ENCODE data around the gene NRM.
"Not testable (repeated sequence)": the region's sequence is repeated elsewhere in the genome, so short reads cannot be mapped to it uniquely, and the experiment has no call there.

NRM gene, protein sequence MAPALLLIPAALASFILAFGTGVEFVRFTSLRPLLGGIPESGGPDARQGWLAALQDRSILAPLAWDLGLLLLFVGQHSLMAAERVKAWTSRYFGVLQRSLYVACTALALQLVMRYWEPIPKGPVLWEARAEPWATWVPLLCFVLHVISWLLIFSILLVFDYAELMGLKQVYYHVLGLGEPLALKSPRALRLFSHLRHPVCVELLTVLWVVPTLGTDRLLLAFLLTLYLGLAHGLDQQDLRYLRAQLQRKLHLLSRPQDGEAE
- total RNA-seq, result 3.2 to 5.4 (median 5.1) reads per million in 4 experiments

DNA sequence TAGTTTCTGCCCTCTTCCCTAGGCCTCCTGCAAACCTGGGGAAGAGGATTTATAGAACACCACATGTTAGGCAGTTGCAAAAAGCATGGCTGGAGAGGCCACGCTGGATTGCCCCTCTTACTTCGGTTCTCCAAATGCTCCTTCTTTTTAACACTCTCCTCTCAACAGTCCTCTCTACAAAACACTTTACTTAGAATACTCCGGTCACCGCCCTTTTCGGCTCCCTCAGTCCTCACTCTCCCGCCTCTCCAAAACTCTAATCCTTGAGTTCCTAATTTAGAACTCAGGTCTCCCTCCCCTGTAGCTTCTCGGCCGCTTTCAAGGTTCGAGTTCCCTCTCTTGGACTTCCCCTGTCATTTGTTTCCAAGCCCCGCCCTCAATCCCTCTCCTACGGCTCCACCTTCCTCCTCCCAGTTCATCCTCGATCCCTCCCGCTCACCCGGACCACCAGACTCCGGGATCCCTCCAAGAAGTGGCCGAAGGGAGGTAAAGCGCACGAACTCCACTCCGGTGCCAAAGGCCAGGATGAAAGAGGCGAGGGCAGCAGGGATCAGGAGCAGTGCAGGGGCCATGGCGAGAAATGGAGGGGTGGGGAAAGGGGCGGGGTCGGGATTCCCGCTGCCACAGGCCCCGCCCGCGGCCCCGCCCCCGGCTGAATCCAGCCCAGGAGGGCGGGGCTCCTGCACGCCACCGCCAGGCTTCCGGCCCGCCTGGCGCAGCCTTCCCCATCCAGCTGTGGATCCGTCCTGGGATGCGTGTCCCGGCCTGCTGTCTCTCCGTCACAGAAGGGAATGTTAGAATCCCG lies at the start of gene NRM:
Gene NRM (minus strand): TSS at position 582 of the 805 bp plus-strand sequence. CDS start 10 bp downstream, at position 572.
- DNase-seq, result peak; percentile 70

DNA sequence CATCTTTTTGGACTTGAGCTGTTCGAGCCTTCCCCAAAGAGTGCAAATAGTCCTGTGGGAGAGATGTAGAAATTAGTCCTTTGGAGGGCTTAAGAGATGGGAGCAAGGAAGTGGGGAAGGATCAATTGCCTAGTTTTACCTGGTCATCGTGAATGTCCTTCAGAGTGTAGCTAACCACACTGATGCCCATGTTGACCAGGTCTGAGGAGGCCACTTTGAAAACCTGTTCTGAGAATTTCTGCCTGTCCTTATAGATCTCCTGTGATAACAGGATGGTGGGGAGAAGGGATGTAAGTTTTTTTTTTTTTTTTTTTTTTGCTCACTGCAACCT lies 49.7 kb upstream of the NRM start:
- DNase-seq, result no peak

DNA sequence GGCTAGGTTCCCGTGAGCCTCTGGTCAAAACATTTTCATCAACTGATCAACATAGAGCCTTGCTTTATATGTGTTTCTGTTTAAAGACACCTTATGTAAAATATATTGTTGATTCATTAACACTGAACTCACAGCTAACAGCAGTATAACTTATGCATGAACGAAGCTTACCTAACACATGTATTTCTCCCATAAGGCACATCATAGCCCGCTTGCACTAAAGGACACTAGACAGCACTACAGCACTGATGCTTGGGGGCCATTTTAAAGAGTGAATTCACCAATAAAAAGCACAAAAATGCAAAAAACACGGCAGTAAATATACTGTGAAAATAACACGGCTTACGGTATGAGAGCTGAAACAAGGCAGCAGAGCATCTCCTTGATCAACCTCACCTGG lies 47.7 kb upstream of the NRM start:
- DNase-seq, result no peak

GRCh38 chr6:30735668-30736314 lies 45.0 kb upstream of the NRM start:
- no peak for DNase-seq

DNA sequence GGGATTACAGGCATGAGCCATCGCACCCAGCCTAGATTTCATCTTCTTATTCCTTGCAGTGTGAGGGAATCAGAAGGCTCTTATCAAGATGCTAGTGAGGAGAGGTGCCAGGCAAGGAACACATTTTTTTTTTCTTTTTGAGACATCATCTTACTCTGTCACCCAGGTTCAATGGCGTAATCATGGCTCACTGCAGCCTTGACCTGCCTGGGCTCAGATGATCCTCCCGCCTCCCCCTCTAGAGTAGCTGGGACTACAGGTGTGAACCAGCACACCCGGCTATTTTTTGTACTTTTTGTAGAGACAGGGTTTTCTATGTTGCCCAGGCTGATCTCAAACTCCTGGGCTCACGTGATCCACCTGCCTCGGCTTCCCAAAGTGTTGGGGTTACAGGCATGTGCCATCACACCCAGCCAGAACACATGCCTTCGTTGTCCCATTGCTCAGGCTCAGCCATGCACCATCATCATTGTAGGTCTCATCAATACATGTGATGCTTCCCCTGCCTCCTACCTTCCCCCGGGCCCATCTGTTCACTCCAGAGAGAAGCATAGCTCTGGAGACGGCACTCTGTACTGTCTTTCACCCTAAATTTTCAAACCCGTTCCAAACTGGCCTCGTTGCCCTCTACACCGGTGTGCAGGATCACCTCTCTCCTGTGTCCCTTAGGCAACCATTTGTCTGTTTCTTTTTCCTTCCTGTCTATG lies 41.6 kb upstream of the NRM start:
- DNase-seq, result no peak

GRCh38 chr6:30730601-30731435 lies 40.0 kb upstream of the NRM start:
- DNase-seq, result peak; percentile 65

DNA sequence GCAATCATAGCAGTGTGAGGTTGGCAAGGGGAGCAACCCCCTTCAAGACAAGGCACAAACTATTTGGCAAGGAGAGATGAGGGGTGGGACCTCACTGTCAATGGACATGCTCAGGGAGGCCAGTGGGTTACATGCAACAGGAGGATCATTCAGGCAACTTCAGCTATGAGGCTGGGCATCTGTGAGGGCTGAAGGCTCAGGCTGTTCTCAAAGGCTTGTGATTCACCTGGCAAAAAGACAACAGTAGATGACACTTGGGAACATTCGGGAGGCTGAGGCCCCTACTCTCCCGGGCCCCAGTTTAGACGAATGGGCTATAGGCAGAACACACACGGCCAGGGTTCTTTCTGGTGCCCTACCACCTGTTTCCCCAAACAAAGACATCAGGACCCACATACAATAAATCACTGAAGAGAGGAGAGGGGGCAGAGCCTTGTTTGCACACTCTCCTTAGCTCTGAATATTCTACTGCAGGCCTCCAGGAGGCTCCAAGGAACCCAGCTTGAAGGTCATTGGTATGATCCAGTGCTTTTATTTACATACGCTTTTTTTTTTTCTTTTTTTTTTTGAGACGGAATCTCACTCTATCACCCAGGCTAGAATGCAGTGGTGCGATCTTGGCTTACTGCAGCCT lies 37.3 kb upstream of the NRM start:
- DNase-seq, result no peak

- no peak for DNase-seq
These were observed 36.0 kb upstream of the NRM start for GRCh38 chr6:30726506-30727413.

DNA sequence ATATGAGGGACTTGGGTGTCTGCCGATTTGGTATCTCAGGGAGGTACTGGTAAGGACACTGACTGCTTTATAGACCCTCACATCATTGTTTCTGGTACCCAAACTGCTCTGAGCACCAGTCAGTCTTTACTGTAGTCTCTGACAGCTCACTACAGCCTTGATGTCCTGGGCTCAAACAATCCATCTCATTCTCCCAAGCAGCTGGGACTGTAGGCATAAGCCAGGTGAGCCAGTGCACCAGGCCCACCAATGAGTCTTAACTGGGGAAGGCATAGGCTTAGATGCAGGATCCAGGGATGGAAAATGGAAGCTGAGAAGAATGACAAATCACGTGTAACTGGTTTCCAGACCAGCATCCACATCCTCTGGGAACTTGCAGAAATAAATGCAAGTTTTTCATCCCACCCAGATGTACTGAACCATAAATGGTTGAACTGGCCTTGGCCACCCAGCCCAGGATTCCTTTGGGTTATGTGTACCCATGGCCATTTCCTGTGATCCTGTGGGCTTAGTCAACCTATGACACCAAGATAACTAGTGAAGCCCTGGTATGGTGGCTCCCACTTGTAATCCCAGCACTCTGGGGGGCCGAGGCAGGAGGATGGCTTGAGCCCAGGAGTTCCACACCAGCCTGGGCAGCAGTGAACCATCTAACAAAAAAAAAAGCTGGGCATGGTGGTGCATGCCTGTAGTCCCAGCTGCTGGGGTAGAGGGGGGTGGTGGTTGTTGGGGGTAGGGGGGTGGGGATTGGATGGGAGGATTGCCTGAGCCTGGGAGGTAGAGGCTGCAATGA lies 35.1 kb upstream of the NRM start:
- DNase-seq, result no peak

DNA sequence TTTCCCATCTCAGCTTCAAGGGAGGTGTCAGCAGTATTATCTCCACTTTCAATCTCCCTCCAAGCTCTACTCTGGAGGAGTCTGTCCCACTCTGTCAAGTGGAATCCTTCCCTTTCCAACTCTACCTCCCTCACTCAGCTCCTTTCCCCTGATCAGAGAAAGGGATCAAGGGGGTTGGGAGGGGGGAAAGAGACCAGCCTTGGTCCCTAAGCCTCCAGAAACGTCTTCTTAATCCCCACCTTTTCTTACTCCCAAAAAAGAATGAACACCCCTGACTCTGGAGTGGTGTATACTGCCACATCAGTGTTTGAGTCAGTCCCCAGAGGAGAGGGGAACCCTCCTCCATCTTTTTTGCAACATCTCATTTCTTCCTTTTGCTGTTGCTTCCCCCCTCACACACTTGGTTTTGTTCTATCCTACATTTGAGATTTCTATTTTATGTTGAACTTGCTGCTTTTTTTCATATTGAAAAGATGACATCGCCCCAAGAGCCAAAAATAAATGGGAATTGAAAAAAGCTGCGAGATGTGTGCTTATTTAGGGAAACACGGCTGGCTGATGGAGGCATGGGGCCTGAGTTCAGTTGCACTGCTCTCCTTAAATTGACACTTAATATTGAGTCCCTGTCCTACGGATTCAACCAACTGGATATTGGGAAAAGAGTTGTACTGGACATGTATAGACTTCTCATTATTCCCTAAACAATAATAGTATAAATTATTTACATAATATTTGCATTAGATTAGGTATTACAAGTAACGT lies 34.3 kb upstream of the NRM start:
- no peak for DNase-seq

GRCh38 chr6:30723843-30724741 lies 33.3 kb upstream of the NRM start:
- DNase-seq, result not testable (repeated sequence)

DNA sequence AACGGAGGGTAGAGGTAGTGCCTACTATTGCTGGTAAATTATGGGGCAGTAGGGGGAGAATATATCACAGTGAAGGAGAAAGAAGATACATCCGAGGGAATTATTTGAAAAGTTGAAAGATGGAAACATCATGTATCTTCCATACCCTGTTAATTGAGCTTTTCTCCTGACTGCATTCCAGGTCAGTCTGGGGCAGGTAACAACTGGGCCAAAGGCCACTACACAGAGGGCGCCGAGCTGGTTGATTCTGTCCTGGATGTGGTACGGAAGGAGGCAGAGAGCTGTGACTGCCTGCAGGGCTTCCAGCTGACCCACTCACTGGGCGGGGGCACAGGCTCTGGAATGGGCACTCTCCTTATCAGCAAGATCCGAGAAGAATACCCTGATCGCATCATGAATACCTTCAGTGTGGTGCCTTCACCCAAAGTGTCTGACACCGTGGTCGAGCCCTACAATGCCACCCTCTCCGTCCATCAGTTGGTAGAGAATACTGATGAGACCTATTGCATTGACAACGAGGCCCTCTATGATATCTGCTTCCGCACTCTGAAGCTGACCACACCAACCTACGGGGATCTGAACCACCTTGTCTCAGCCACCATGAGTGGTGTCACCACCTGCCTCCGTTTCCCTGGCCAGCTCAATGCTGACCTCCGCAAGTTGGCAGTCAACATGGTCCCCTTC lies 32.5 kb upstream of the NRM start:
- DNase-seq, result not testable (repeated sequence)

DNA sequence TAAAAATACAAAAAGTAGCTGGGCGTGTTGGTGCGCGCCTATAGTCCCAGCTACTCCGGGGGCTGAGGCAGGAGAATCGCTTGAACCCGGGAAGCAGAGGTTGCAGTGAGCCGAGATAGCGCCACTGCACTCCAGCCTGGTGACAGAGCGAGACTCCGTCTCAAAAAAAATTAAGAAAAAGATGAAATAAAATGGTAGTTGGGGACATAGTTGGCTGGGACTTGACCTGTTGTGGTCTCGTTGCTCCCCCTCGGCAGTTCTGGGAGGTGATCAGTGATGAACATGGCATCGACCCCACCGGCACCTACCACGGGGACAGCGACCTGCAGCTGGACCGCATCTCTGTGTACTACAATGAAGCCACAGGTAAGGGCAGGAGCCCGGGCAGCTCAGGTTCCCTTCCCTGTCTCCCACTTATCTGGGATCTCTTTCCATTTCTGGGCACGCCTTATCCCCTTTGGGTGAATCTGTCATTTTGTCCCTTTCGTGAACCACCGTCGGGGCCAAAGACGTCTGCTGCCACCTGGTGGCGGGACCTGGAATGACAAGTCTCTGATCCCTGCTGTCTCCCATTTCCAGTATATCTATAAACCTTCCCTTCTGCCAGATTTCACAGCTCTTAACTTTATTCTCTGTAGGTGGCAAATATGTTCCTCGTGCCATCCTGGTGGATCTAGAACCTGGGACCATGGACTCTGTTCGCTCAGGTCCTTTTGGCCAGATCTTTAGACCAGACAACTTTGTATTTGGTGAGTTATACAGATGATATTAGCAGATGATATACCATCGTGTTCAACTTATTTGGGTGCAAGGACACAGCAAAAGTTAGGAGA lies 31.7 kb upstream of the NRM start:
- DNase-seq, result peak; percentile 81

- DNase-seq, result not testable (repeated sequence)
These were observed 31.2 kb upstream of the NRM start for GRCh38 chr6:30722025-30722279.

DNA sequence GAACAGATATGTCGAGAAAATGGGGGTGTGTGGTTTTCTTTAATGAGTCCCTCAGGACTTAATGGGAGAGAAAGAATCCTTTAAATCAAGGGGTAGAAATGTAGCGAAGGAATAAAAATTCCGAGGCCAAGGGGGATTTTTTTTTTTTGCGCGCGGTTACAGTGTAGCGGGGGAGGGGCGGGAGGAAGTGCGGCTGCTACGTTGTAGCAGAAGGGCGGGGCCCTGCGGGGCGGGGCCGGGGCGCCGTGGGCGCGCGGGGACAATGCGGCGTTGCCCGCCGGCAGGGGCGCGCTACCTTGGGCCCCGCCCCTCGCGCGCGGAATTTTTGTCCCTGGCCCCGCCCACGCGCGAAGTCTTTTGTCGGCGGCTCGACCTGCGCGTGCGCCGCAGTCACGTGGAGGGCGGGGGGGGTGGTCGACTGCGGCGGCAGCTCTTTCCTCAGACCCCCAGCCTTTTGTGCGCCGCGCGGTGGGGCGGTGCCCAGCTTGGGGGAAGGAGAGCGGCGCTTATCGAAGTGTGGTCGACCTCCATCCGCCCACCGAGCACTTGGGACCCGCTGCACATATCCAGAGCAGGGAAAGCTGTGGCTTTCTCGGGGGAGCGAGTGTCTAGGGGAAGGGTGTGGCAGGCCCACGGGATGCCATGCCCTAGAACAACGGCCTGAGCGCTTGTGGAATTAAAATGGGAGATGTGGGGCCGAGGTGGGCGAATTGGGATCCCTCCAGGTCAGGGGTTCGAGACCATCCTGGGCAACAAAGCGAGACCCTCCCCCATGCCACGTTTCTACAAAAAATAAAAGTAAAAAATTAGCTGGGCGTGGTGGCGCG lies 30.6 kb upstream of the NRM start:
- peak; percentile 94 for DNase-seq

DNA sequence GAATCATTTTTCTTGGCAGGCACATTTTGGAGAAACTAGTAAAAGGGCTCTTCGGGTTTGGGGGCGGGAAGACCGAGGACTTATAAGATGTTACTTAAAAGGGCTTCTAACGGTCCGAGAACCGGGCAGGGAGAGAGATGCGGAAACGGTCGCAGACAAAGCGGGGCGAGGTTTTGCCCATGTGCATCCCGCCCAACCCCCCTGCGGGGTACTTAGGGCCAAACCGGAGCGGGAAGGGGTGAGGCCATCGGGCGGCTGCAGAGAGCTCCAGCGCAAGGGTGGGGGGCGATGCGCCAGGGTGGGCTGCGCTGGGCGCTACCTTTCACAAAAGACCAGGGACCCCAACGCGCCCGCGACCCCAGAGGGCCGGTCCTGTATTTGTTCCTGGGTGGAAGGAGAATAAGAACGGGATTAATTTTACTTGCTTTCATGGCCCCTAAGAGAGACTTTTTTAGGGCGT lies 30.0 kb upstream of the NRM start:
- DNase-seq, result peak; percentile 35

Measured in effector CD8-positive, alpha-beta T cell (primary cell).